Measurements from ENCODE around the gene LCN2.
"Not testable (repeated sequence)": the region's sequence is repeated elsewhere in the genome, so short reads cannot be mapped to it uniquely, and the experiment has no call there.

LCN2 gene

DNA sequence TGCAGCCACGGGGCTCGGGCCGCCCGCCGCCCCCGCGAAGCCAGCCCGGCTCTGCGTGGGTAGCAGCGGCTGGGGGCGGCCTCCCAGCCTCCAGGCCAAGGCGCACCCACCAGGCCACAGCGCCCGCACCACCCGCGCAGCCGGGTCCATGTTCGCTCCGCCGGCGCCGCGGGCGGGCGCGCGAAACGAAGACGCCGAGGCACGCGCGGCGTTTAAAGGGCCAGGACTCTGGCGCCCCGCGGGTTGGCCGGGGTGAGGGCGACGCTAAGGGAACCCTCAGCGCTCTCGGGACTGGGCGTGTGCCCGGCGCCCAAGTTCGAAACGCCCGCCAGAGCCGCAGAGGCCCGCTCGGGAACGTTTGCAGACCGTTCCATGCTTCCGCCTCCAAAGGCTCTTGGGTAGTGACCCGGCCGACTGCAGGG, 21.7 kb upstream of the LCN2 start, which contains the start of gene PTGES2:
TSS of gene PTGES2 (minus strand) at position 162 of the 422 bp plus-strand sequence. CDS start at position 150, 12 bp downstream.
- in situ Hi-C loops (cut with MboI; ENCODE audit: low sequenced_read_pairs), result no loop called here

- in situ Hi-C loops (cut with MboI; ENCODE audit: low sequenced_read_pairs), result no loop called here
These were observed 21.0 kb upstream of the LCN2 start for GRCh38 chr9:128127990-128128835.

DNA sequence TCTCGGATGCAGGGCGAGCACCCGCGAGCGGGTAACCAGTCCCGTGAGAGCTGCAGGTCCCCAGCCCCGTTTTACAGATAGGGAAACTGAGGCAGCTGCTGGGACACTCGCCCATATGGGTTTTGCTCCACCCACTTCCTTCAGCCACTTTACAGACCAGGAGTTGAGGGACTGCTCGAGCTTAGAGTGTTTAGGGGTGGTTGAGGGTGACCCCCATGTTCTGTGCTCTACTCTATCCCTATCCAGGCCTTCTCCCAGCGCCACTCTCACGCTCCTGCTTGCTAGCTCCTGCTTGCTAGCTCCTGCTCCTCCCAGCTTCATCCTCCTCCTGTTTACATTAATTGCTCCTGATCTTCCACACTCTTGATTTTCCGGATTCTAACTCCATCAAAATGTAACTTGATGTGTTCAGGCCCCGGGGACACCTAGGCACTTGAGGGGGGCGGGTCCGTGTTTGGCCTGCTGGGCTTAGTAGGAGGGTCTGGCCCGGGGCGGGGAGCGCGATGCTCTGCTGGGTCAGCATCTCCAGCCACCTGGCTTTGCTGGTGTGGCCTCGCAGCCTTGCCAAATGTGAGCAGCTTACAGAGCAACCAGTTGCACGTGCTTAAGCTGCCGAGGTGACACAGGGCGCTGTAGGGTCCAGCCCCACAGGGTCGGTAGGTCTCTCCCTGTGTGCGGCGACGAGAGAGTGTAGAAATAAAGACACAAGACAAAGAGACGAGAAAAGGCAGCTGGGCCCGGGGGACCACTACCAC, 20.2 kb upstream of the LCN2 start:
- in situ Hi-C loops (cut with MboI; ENCODE audit: low sequenced_read_pairs), result no loop called here

- in situ Hi-C loops (cut with MboI; ENCODE audit: low sequenced_read_pairs), result not testable (repeated sequence)
These were observed 19.2 kb upstream of the LCN2 start for GRCh38 chr9:128129976-128130590.

DNA sequence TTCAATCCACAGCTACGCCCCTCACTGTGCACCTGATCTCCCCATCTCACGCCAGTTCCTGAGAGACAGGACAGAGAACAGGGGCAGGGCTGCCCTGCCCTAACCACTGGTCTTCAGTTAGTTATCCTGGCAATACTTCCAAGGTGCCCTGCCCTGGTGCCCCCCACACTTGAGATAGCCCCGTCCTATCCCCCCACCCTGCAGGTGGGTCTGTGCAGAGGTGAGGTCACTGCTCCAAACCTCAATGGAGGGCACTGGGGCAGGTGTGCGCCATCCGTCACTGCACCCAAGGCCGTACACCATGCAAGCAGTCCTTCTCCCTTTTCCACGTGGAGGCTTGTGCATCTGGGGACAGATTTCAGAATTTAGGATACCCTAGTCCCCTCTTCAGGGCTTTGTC, 18.6 kb upstream of the LCN2 start:
- in situ Hi-C loops (cut with MboI; ENCODE audit: low sequenced_read_pairs), result not testable (repeated sequence)

- in situ Hi-C loops (cut with MboI; ENCODE audit: low sequenced_read_pairs), result not testable (repeated sequence)
These were observed 17.9 kb upstream of the LCN2 start for GRCh38 chr9:128131346-128131745.

DNA sequence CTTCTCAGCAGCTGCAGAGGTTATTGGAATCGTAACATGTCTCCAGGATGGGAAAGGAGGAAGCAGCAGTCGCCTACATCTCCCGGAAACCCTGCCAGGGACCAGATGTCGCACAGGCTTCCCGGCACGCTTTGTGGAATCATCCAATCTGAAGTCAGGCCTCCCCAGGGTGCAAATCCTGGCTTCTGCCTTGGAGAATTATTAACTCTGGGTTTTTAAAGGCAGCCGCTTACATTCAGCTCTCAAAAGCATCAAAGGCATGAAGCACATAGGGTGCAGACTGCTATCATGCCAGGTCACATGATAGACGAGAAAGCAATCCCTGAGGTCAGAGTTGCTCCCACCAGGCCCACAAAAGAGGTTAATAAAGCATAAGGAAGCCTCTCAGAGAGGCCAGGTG, 17.1 kb upstream of the LCN2 start:
- in situ Hi-C loops (cut with MboI; ENCODE audit: low sequenced_read_pairs), result not testable (repeated sequence)

GRCh38 chr9:128135561-128135960, 13.7 kb upstream of the LCN2 start:
- in situ Hi-C loops (cut with MboI; ENCODE audit: low sequenced_read_pairs), result not testable (repeated sequence)

GRCh38 chr9:128136816-128137793, 12.1 kb upstream of the LCN2 start:
- in situ Hi-C loops (cut with MboI; ENCODE audit: low sequenced_read_pairs), result no loop called here

DNA sequence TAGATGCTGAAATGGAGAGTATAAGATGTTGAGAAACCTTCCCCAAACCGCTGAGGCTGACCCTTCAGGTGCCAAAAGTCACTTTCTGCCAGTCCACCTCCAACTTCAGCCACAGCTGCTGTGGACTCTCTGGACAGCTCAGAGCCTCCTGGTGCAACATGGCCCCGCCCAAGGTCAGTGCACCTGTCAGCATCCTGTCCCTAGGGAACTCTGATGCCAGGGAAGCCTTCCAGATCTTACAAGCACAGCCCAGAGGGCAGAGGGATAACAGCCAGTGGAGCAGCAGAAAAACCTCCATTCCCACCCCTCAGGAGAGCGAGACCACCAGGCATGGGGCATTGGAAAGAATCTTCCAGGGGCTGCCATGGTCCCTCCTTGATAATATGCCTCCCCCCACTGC, 11.3 kb upstream of the LCN2 start:
- in situ Hi-C loops (cut with MboI; ENCODE audit: low sequenced_read_pairs), result no loop called here

DNA sequence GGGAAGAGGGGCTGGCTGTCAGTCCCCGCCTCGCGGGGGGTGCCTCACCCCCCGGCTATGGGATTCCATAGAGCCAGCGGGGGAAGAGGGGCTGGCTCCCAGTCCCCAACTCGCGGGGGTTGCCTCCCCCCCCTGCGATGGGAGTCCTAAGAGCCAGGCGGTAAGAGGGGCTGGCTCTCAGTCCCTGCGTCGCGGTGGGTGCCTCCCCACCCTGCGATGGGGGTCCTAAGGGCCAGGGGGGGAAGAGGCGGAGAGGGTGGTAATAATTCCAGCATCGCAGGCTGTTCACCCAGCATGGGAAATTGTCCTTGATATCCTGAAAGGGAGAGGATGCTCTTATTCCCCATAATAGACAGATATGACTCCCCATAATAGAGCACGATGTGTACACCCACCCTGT, 9.6 kb upstream of the LCN2 start:
- in situ Hi-C loops (cut with MboI; ENCODE audit: low sequenced_read_pairs), result no loop called here

DNA sequence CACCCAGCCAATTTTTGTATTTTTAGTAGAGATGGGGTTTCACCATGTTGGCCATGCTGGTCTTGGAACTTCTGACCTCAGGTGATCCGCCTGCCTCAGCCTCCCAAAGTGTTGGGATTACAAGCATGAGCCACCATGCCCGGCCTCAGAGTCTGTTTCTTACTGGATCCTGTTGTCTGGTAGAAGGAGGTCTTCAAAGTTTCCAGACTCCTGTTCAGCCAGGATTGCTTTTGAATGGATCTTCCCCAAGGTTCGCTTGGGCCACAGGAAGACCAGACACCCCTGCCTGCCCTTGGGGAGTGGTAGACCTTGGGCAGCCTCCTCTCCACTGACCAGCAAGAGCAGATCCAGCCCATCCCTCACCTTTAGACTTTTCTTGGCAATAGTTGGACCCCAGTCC, 7.6 kb upstream of the LCN2 start:
- in situ Hi-C loops (cut with MboI; ENCODE audit: low sequenced_read_pairs), result no loop called here

- in situ Hi-C loops (cut with MboI; ENCODE audit: low sequenced_read_pairs), result no loop called here
These were observed 7.2 kb upstream of the LCN2 start for GRCh38 chr9:128142061-128142460.

GRCh38 chr9:128142596-128142995, 6.7 kb upstream of the LCN2 start:
- in situ Hi-C loops (cut with MboI; ENCODE audit: low sequenced_read_pairs), result no loop called here

DNA sequence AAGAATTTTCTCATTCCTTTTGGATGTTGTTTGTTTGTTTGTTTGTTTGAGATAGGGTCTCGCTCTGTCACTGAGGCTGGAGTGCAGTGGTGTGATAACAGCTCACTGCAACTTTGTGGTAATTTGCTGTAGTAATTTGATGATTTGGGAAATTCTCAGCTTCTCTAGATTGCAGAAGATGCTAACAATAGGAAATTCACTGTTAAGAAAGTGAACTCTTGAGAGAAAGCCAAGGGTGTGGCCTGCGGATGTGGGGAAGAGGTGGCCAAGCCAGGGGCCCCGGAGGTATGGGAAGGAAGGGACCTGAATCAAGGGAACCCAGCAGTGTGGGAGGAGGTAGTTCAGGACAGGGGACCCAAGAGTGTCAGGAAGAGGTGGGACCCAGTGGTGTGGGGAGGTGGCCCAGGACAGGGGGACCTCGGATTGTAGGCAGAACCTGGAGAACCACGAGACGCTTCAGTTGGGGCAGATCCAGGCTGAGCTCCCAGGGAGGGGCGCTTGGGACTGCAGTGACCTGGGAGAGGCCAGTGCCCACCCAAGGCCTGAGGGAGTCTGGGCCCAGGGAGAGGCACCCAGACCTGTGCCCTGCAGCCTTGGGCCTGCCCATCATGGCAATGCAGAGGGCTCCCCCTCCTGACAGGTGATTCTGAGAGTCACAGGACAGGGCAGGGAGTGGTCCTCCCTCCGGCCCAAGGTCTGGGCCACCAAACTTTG, 5.6 kb upstream of the LCN2 start:
- in situ Hi-C loops (cut with MboI; ENCODE audit: low sequenced_read_pairs), result no loop called here

DNA sequence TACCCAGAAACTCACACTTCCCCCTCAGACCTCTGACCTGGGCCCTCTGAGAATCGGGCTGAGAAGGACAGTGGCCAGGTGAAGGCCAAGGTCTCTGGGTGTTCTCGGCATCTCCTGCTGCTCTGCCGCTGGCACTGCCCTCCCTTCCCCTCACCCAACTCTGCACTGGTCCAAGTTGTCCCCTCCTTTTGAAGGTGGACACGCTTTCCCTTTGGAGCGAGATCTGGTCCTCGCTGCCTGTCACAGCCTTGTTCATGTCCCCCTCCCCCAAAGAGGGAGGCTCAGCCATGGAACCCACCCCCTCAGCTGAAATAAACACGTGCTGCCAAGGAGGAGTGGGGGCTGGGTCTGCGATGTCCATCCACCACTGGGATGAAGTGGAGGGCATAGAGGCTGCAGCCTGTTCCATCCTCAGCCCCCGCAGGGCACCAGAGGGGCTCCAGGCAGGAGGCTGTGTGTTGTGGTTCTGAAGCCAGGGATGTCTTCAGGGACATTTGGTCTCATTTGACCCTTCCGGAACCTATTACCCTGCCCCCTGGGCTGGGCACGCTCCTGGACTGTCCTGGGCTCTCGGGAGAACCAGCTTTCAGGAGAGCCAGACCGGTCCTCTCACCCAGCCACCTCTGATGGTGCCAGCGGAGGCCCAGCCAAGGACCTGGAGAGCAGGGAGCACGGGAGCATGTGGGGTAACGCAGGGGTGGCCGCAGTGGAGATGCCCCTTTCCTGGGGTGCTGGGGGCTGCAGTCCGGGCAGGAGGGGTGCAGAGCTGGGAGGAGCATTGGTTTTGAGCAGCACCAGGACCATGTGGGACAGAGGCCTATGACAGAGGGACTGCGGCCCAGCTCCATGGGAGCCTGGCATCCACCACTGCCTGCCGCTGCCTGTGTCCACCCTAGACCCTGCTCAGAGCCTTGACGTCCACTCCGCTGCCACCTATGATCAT, 4.7 kb upstream of the LCN2 start:
- in situ Hi-C loops (cut with MboI; ENCODE audit: low sequenced_read_pairs), result no loop called here

DNA sequence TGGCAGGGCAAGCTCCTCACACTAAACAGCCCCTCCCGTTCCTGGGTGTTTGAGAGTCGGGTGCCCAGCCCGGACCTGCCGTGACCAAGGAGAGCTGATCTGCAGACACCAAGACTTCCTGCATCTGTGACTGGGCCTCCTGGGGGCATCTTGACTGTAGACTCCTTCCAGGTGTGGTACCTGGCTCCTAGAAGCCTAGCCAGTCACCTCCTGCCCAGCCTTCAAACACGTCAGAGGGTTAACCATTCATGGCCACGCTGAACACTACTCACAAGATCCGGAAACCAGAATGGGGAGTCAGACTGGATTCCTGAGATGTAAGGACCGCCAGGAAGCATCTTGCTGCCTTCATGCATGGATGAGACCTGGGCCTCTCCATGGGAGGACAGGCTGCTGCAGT, 3.7 kb upstream of the LCN2 start:
- in situ Hi-C loops (cut with MboI; ENCODE audit: low sequenced_read_pairs), result no loop called here

- in situ Hi-C loops (cut with MboI; ENCODE audit: low sequenced_read_pairs), result no loop called here
These were observed 3.3 kb upstream of the LCN2 start for GRCh38 chr9:128145951-128146351.

Data from hTERT RPE-1 (cell line).